Measurements from ENCODE around the gene BRD3.

Gene BRD3

GRCh38 chr9:134035041-134036039 is 32.5 kb downstream of the BRD3 start:
- no peak for DNase-seq

- no peak for DNase-seq
These were observed 33.4 kb downstream of the BRD3 start for GRCh38 chr9:134034215-134035040.

GRCh38 chr9:134033516-134034214 is 34.2 kb downstream of the BRD3 start:
- DNase-seq, result no peak

- DNase-seq, result no peak
These were observed 35.2 kb downstream of the BRD3 start for GRCh38 chr9:134032456-134033222.

- no peak for DNase-seq
These were observed 36.0 kb downstream of the BRD3 start for GRCh38 chr9:134031783-134032182.

- no peak for DNase-seq
These were observed 36.9 kb downstream of the BRD3 start for GRCh38 chr9:134030821-134031470.

GRCh38 chr9:134029248-134030226 is 38.3 kb downstream of the BRD3 start:
- no peak for DNase-seq

- no peak for DNase-seq
These were observed 39.1 kb downstream of the BRD3 start for GRCh38 chr9:134028575-134029247.

- DNase-seq, result no peak
These were observed 39.8 kb downstream of the BRD3 start for GRCh38 chr9:134028076-134028475.

GRCh38 chr9:134027561-134027960 is 40.3 kb downstream of the BRD3 start:
- DNase-seq, result no peak

GRCh38 chr9:134026981-134027380 is 40.8 kb downstream of the BRD3 start:
- no peak for DNase-seq

- no peak for DNase-seq
These were observed 41.2 kb downstream of the BRD3 start for GRCh38 chr9:134026581-134026980.

- no peak for DNase-seq
These were observed 42.0 kb downstream of the BRD3 start for GRCh38 chr9:134025606-134026541.

- peak; percentile 91 for DNase-seq
These were observed 42.8 kb downstream of the BRD3 start, which contains the start of gene BRD3OS for GRCh38 chr9:134024828-134025605. Gene BRD3OS, plus strand, starts transcription at chr9:134025481. Its CDS starts 1,267 bp downstream, at chr9:134026748.

- DNase-seq, result no peak
These were observed 43.5 kb downstream of the BRD3 start for GRCh38 chr9:134024214-134024792.

GRCh38 chr9:134014946-134015345 is 52.9 kb downstream of the BRD3 start:
- DNase-seq, result no peak

GRCh38 chr9:134011401-134011800 is 56.4 kb downstream of the BRD3 start:
- DNase-seq, result no peak

Measured in NCI-H2107 (cell line).